HepG2 (cell line): ENCODE data around the gene PSME3IP1. TPM values are rescaled to one million over a fixed set of nuclear protein-coding genes. Genes with fewer than 3 reads are reported as not detected.

Experiments used
- FOXC1 ChIP-seq: sonication (generic); formaldehyde crosslinking; IDR thresholded peaks from 2 replicates; pipeline ENCODE4 v1.8.0; 2022; ENCODE audit warnings: mild to moderate bottlenecking, missing genetic modification reagents, borderline replicate concordance
- HNF1A ChIP-seq, 2 experiments: sonication (generic) in 1 of 2; formaldehyde crosslinking in 1 of 2; IDR thresholded peaks; 2 replicates each; pipeline versions ENCODE4 v1.4.0 to v1.6.1; 2016 to 2020; ENCODE audit warnings: borderline replicate concordance in 1 of 2, low read depth in 1 of 2, mild to moderate bottlenecking in 1 of 2, missing genetic modification reagents in 1 of 2
- KDM5A ChIP-seq: fragments of 200-600 bp; sonication (generic); IDR thresholded peaks from 2 replicates; pipeline ENCODE4 v1.7.0; 2018; ENCODE audit warnings: antibody characterized with exemption, mild to moderate bottlenecking, low read length, borderline replicate concordance
- MEIS1 ChIP-seq: sonication (generic); formaldehyde crosslinking; IDR thresholded peaks from 2 replicates; pipeline ENCODE4 v1.9.0; 2021; ENCODE audit warnings: mild to moderate bottlenecking, missing genetic modification reagents, moderate library complexity, borderline replicate concordance
- NPAS2 ChIP-seq: sonication (generic); formaldehyde crosslinking; IDR thresholded peaks from 2 replicates; pipeline ENCODE4 v1.8.0; 2022; ENCODE audit warnings: mild to moderate bottlenecking, missing genetic modification reagents, borderline replicate concordance
- NRL ChIP-seq: sonication (generic); formaldehyde crosslinking; IDR thresholded peaks from 2 replicates; pipeline ENCODE4 v1.5.0; 2020; ENCODE audit warnings: missing genetic modification reagents, mild to moderate bottlenecking, moderate library complexity, borderline replicate concordance
- PHF21A ChIP-seq: sonication (generic); formaldehyde crosslinking; IDR thresholded peaks from 2 replicates; pipeline ENCODE4 v1.5.0; 2020; ENCODE audit warnings: mild to moderate bottlenecking, missing genetic modification reagents
- SNAI1 ChIP-seq: sonication (generic); formaldehyde crosslinking; IDR thresholded peaks from 2 replicates; pipeline ENCODE4 v1.5.0; 2020; ENCODE audit warnings: mild to moderate bottlenecking, missing genetic modification reagents, borderline replicate concordance
- ZFP36 ChIP-seq: fragments of 150-350 bp; IDR thresholded peaks from 2 replicates; pipeline ENCODE4 v1.6.1; 2018; ENCODE audit warnings: borderline replicate concordance, low read length, low read depth; ENCODE audit not compliant: partially characterized antibody
- ZFP91 ChIP-seq: sonication (generic); formaldehyde crosslinking; IDR thresholded peaks from 2 replicates; pipeline ENCODE4 v1.9.0; 2022; ENCODE audit warnings: missing genetic modification reagents, mild to moderate bottlenecking, borderline replicate concordance
- ZNF264 ChIP-seq: sonication (generic); formaldehyde crosslinking; IDR thresholded peaks from 2 replicates; pipeline ENCODE4 v1.4.0; 2020; ENCODE audit warnings: missing genetic modification reagents
- ZNF687 ChIP-seq: sonication (generic); formaldehyde crosslinking; IDR thresholded peaks from 2 replicates; pipeline ENCODE4 v1.5.1; 2020; ENCODE audit warnings: mild to moderate bottlenecking, missing genetic modification reagents, moderate library complexity
- polyA plus RNA-seq, 8 experiments: library from polyadenylated mRNA; depleted of rRNA in 3 of 8; stranded (reverse) in 7 of 8; unstranded in 1 of 8; fragments of >200 nt; fragmentation: Illumina TruSeq in 4 of 8; extraction: Trizol in 4 of 8; gene quantifications; 2 replicates each; pipeline versions ENCODE4 v1.2.1 to v1.2.3, GENCODE V29; 2011 to 2016; ENCODE audit warnings: low read depth in 4 of 8, missing spikeins in 1 of 8, mixed read lengths in 1 of 8; ENCODE audit not compliant: insufficient read depth in 1 of 8
- total RNA-seq, 5 experiments: library from RNA; depleted of rRNA; stranded (reverse); fragments of >200 nt; fragmentation: Illumina TruSeq; extraction: Trizol; gene quantifications; 2 replicates each; pipeline ENCODE4 v1.2.3, GENCODE V29; 2016; ENCODE audit warnings: low read depth in 1 of 5

PSME3IP1 gene
- total and polyA plus RNA-seq, 2 of the 13 experiments (the other 11 are each of a cell fraction or from before 2014, with no cell fraction given): 90.8 to 99.8 TPM

- TF ChIP-seq HNF1A (IDR thresholded peaks at IDR 0.05; ENCODE audit: low read depth) (no peak), HNF1A (CRISPR knock-in tag; IDR thresholded peaks at IDR 0.05; ENCODE audit: borderline replicate concordance) (no peak), PHF21A (CRISPR knock-in tag) (no peak), SNAI1 (no peak), ZNF264 (CRISPR knock-in tag) (no peak), ZFP36 (no peak), MEIS1 (no peak), NRL (CRISPR knock-in tag) (no peak), NPAS2 (CRISPR knock-in tag) (no peak), FOXC1 (no peak), KDM5A (no peak), ZFP91 (CRISPR knock-in tag) (0 out of 2 replicates have a peak, but pooled peaks have one; percentile 3), ZNF687 (CRISPR knock-in tag) (0 out of 2 replicates have a peak, but pooled peaks have one; percentile 18)
Observed at GRCh38 chr16:57143149-57143921, 42.5 kb downstream of the PSME3IP1 start (continued).
